Pulmonary artery endothelial cell (primary cell): ENCODE results near the gene ECSCR. TPM values are rescaled to one million over a fixed set of nuclear protein-coding genes. Genes with fewer than 3 reads are reported as not detected.
"Not testable (repeated sequence)": the region's sequence is repeated elsewhere in the genome, so short reads cannot be mapped to it uniquely, and the experiment has no call there.

Experiments
- DNase-seq: peaks from one replicate; pipeline ENCODE4 v3.0.0-alpha.2; 2011; ENCODE audit warnings: low read depth, low spot score
- total RNA-seq: library from RNA; depleted of rRNA; stranded (reverse); fragments of >200 nt; gene quantifications from 2 replicates; pipeline ENCODE4 v1.2.3, GENCODE V29; 2014

ECSCR gene
- total RNA-seq, 1 donor from 2014 or later: 513 TPM

DNA sequence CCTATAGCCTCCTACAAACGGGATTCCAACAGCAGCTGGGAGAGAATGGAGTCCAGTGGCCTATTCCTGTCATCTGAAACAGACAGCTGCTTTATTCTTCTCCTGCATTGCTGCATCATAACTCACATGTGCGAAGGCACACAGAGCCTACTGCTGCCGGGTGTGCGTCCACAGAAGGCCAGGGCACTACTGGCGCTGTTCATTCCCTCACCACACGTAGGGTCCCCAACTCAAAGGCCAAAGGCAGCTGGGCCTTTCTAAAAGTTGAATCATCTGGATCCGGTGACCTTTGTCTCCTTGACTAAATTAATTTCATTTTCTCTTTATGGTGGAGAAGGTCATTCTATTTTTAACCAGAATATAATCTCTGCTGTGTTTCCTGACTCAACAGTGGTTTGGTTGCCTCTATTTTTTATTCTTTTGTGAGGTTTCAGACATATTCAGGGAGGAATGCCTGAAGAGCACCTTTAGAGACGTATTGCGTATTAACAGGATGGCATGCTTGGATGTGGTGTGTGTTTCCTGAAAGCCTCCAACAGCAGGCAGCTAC lies 47.9 kb downstream of the ECSCR start:
- DNase-seq: no peak

DNA sequence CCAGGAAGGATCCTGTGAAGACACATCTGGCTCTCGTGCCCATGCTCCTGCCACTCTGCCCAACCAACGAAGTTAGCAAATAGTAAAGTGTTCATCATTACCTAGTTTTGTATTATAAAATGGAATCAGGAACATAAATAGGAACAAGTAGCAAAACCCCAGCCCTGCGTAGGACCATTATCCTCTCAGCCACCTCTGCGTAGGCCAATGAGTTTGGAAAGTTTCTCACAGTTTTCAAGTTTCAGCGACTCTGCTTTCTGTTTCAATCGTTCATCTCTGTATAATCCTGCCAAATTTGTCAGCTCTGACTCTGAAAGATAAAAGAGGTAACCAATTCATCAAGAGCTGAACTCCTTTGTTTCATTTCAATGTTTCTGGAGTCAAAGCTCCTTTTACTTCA lies 48.6 kb downstream of the ECSCR start:
- DNase-seq: no peak

DNA sequence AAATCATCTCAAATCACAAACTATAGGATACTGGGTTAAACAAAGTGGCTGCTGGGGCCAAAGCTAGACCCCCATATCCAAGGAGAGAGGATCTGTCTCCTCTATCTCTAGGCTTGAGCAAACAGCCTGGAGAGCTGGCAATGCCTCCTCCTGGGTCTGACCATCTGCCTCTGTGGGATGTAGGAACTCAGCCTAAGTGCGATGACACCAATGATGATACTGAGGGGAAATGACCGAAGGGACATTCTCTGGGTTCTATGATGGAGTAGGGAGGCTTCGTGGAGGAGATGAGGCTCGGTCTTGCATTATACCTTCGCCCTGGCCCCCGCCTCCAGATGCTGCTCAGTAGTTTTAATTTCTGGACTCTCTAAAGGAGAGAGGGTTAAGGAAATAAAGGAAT lies 49.4 kb downstream of the ECSCR start:
- no peak for DNase-seq

DNA sequence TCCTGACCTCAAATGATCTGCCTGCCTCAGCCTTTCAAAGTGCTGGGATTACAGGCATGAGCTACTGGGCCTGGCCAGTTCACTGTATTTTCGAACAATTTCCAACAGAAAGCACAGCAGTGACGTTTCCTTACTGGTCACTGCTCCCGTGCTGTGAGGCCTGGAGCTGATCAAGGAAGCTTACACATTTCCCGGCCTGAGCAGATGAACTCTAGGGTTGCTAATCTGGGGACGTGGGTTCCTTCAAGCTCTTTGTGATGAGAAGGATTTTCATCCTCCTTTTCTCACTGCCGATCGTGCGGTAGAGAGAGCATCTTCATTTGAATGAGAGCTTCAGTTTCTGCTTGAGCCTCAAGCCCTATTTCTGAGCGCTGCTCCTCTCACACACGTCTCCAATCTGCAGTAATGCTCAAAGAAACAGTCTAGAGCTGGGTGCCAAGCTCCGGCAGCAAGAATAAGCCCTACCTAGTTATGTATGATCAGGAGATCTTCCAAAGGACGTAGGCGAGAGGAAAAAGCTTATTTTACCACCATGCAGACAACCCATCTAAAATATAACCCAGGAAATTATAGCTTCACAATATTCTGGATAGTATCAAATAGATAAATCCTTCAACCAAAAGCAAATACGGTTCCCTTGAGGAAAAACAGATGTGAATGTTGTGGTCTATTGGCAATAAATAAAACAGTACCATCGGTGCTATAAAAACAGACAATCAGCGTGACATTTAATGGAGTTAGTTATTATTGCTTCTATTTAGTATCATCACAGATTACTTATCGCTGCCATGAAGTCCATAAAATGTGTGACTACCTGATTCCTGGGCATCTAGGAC lies 51.3 kb downstream of the ECSCR start:
- DNase-seq: no peak

- DNase-seq: no peak
Observed at GRCh38 chr5:139410121-139410992, 52.2 kb downstream of the ECSCR start.

GRCh38 chr5:139409116-139409515 lies 53.4 kb downstream of the ECSCR start:
- not testable (repeated sequence) for DNase-seq

- DNase-seq: no peak
Observed at GRCh38 chr5:139408191-139408590, 54.4 kb downstream of the ECSCR start.

GRCh38 chr5:139407517-139407916 lies 55.0 kb downstream of the ECSCR start:
- no peak for DNase-seq

DNA sequence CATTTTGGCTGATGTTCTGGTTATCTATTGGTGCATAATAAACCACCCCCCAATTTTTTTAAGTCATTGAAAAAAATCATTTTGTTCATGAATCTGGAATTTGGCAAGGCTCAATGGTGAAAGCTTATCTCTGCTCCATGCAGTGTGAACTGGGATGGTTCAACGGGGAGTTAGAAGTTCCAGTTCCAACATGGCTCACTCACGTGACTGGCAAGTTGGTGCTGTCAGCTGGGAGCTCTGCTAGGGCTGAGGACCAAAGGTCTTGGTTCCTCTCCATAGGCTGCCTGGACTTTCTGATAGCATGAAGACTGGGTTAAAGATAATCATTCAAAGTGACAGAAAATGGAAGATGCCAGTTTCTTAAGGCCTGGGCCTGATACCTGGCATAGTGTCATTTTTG lies 55.6 kb downstream of the ECSCR start:
- no peak for DNase-seq

GRCh38 chr5:139404484-139404840 lies 58.1 kb downstream of the ECSCR start:
- no peak for DNase-seq

- DNase-seq: peak; percentile 89
Observed at GRCh38 chr5:139403787-139404483, 58.6 kb downstream of the ECSCR start, which contains the start of gene SPATA24. Gene SPATA24, minus strand, starts transcription at chr5:139404089. Its CDS starts 29 bp downstream, at chr5:139404060.

DNA sequence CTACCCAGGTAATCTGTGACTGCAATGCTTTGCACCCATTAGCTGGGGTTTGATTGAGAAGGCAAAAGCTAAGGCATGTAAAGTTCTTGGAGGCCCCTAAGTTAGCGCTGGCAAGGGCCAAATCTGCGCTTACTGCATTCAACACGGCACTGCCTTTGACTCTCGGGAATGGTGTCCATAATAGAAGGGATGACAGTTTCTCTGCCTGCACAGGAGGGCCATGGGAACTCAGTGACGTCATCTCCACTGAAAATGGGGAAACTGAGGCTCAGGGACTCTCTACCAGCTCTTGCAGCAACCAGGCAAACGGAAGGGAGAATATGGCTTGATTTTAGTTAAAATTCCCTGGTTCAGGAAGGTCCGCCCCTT lies 59.1 kb downstream of the ECSCR start:
- DNase-seq: no peak

DNA sequence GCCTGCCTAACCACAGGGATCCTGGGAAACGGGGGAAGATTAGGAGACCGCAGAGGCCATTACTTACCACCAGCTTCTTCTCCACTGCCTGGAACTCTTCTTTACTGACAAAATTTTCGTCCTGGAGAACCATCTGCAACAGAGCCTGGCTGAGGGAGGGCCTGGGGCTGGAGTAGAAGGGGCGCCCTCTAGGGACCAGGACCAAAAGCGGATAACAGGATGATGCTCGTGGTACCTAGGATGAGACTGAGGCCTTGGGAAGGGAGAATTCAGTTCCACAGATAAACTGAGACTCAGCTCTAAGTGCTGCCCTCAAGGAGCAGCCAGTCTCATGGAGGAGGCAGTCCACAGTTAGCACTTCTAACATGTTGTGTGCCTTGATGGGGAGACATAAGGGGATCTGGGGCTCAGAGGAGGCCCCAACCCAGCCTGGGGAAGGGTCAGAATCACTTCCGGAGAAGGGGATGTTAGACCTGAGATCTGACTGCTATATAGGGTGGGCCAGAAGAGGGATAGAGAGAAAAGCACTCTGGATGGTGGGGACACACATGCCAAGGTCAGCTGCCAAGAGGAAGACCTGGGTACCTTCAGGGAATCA lies 59.9 kb downstream of the ECSCR start:
- no peak for DNase-seq

GRCh38 chr5:139401546-139401945 lies 61.0 kb downstream of the ECSCR start:
- DNase-seq: no peak

- DNase-seq: no peak
Observed at GRCh38 chr5:139399501-139400121, 62.9 kb downstream of the ECSCR start.

Other genes with a start within 250 kb of the ECSCR start
- gene MATR3, start 169.0 kb downstream of the ECSCR start, total RNA-seq: 213 and 361 TPM in 2 replicates
- gene PAIP2, start 120.9 kb downstream of the ECSCR start, total RNA-seq: 74.3 and 94.6 TPM in 2 replicates
- not detected in 2 replicates for gene SLC23A1, start 79.4 kb downstream of the ECSCR start, total RNA-seq
- gene MZB1, start 72.8 kb downstream of the ECSCR start, total RNA-seq: 0.04 TPM in 1 of 2 replicates, not detected in the other
- 0.79 and 2.5 TPM in 2 replicates for gene PROB1, start 67.6 kb downstream of the ECSCR start, total RNA-seq
- gene SPATA24, start 58.7 kb downstream of the ECSCR start, total RNA-seq: 6.7 and 9.4 TPM in 2 replicates
- 5.9 and 7.6 TPM in 2 replicates for gene DNAJC18, start 23.2 kb downstream of the ECSCR start, total RNA-seq
- under 0.01 TPM in 1 of 2 replicates, not detected in the other for gene SMIM33, start 8.3 kb upstream of the ECSCR start, total RNA-seq
- gene STING1, start 20.0 kb upstream of the ECSCR start, total RNA-seq: 89.4 and 92.2 TPM in 2 replicates
- gene UBE2D2, start 98.6 kb upstream of the ECSCR start, total RNA-seq: 66.0 and 71.1 TPM in 2 replicates
- 12.0 and 14.6 TPM in 2 replicates for gene CXXC5, start 185.6 kb upstream of the ECSCR start, total RNA-seq